SK-N-SH (cell line): ENCODE results near the gene EPHA6. TPM values are rescaled to one million over a fixed set of nuclear protein-coding genes. Genes with fewer than 3 reads are reported as not detected.

Source experiments
- CTCF ChIA-PET: fragments of 300-600, 350-600 bp; formaldehyde crosslinking; extraction: SDS; loops from one replicate; lab custom pipeline; 2021; lab: Yijun Ruan, JAX
- POLR2A ChIA-PET: fragments of 350-600 bp; sonication (Branson Sonifier 250); formaldehyde crosslinking; extraction: SDS; loops from one replicate; lab custom pipeline; 2020; ENCODE audit warnings: antibody characterized with exemption, inconsistent platforms; lab: Yijun Ruan, JAX
- DNase-seq: peaks from one replicate; pipeline ENCODE4 v3.0.0; 2012
- H2AFZ ChIP-seq: fragments of 200-600 bp; sonication (generic); 2 replicates; pipeline ENCODE4 v1.8.1; 2016; ENCODE audit warnings: antibody characterized with exemption, mild to moderate bottlenecking, low read depth
- H3F3A ChIP-seq: fragments of 200-600 bp; sonication (generic); replicated peaks from 2 replicates; pipeline ENCODE3; 2016; ENCODE audit warnings: antibody characterized with exemption, mild to moderate bottlenecking; ENCODE audit not compliant: insufficient read depth
- H3K27ac ChIP-seq, 2 experiments: fragments of 200-500 bp in 1 of 2; fragments of 200-600 bp in 1 of 2; sonication (Bioruptor generic) in 1 of 2; sonication (generic), shearing (Covaris generic) in 1 of 2; 2 replicates each; pipeline versions ENCODE4 v1.5.1 to v1.6.1; 2014 to 2016; ENCODE audit warnings: low read depth in 2 of 2, inconsistent platforms in 1 of 2, low read length in 1 of 2, mild to moderate bottlenecking in 1 of 2, mixed read lengths in 1 of 2
- H3K27me3 ChIP-seq: fragments of 200-600 bp; sonication (generic), shearing (Covaris generic); 2 replicates; pipeline ENCODE4 v1.6.1; 2016; ENCODE audit warnings: mixed run types; ENCODE audit not compliant: insufficient read depth
- H3K36me3 ChIP-seq, 2 experiments: fragments of 200-500 bp in 1 of 2; fragments of 200-600 bp in 1 of 2; sonication (Bioruptor generic) in 1 of 2; sonication (generic) in 1 of 2; replicated peaks in 1 of 2; 2 replicates each; pipeline versions ENCODE3 to v1.5.1; 2014 to 2016; ENCODE audit warnings: low read length in 1 of 2, mild to moderate bottlenecking in 1 of 2; ENCODE audit not compliant: insufficient read depth in 2 of 2, control insufficient read depth in 1 of 2
- H3K4me1 ChIP-seq, 2 experiments: fragments of 200-500 bp in 1 of 2; fragments of 200-600 bp in 1 of 2; sonication (Bioruptor generic) in 1 of 2; sonication (generic), shearing (Covaris generic) in 1 of 2; 2 replicates each; pipeline versions ENCODE4 v1.5.1 to v1.6.1; 2014 to 2016; ENCODE audit warnings: low read depth in 1 of 2, low read length in 1 of 2, mixed run types in 1 of 2; ENCODE audit not compliant: insufficient read depth in 2 of 2, control insufficient read depth in 1 of 2
- H3K4me2 ChIP-seq: fragments of 200-600 bp; sonication (generic), shearing (Covaris generic); 2 replicates; pipeline ENCODE4 v1.6.1; 2017; ENCODE audit warnings: mixed run types
- H3K4me3 ChIP-seq, 2 experiments: fragments of 200-500 bp in 1 of 2; fragments of 200-600 bp in 1 of 2; sonication (Bioruptor generic) in 1 of 2; sonication (generic), shearing (Covaris generic) in 1 of 2; 2 replicates each; pipeline versions ENCODE4 v1.5.1 to v1.8.1; 2014 to 2016; ENCODE audit warnings: low read depth in 2 of 2, inconsistent platforms in 1 of 2, low read length in 1 of 2, mild to moderate bottlenecking in 1 of 2, mixed read lengths in 1 of 2, moderate library complexity in 1 of 2
- H3K79me2 ChIP-seq: fragments of 200-600 bp; sonication (generic); 2 replicates; pipeline ENCODE4 v1.8.1; 2017; ENCODE audit warnings: mild to moderate bottlenecking; ENCODE audit not compliant: insufficient read depth
- H3K9ac ChIP-seq: fragments of 200-600 bp; sonication (generic); 2 replicates; pipeline ENCODE4 v1.6.1; 2017; ENCODE audit warnings: mixed run types
- H3K9me2 ChIP-seq: fragments of 200-600 bp; sonication (generic); 2 replicates; pipeline ENCODE4 v1.6.1; 2017; ENCODE audit warnings: mixed run types
- H3K9me3 ChIP-seq: fragments of 200-600 bp; sonication (generic); 2 replicates; pipeline ENCODE4 v1.6.1; 2017; ENCODE audit warnings: mixed run types, mild to moderate bottlenecking, moderate library complexity
- H4K20me1 ChIP-seq: fragments of 200-600 bp; sonication (generic); 2 replicates; pipeline ENCODE4 v1.6.1; 2017; ENCODE audit warnings: mild to moderate bottlenecking, mixed run types; ENCODE audit not compliant: insufficient read depth
- ELF1 ChIP-seq: IDR thresholded peaks from 2 replicates; pipeline ENCODE4 v1.4.0; 2012
- EP300 ChIP-seq, 2 experiments: IDR thresholded peaks; 2 replicates each; pipeline versions ENCODE4 v1.4.0 to v1.6.1; 2012; ENCODE audit warnings: borderline replicate concordance in 1 of 2, low read depth in 1 of 2, low read length in 1 of 2
- EZH2phosphoT487 ChIP-seq: fragments of 200-600 bp; sonication (generic); IDR thresholded peaks from 2 replicates; pipeline ENCODE4 v1.6.1; 2017; ENCODE audit warnings: low read depth, mixed run types, mild to moderate bottlenecking, antibody characterized with exemption, moderate library complexity, borderline replicate concordance
- FOXJ3 ChIP-seq: sonication (generic); formaldehyde crosslinking; IDR thresholded peaks from 2 replicates; pipeline ENCODE4 v1.5.1; 2020; ENCODE audit warnings: mild to moderate bottlenecking, missing genetic modification reagents
- FOXM1 ChIP-seq: IDR thresholded peaks from 2 replicates; pipeline ENCODE4 v1.4.0; 2012; ENCODE audit warnings: low read depth, mild to moderate bottlenecking
- GABPA ChIP-seq: IDR thresholded peaks from 2 replicates; pipeline ENCODE4 v1.4.0; 2012; ENCODE audit warnings: low read depth, mild to moderate bottlenecking
- GATA2 ChIP-seq: sonication (generic); formaldehyde crosslinking; IDR thresholded peaks from 2 replicates; pipeline ENCODE4 v1.5.0; 2020; ENCODE audit warnings: mild to moderate bottlenecking, missing genetic modification reagents
- JUND ChIP-seq: IDR thresholded peaks from 2 replicates; pipeline ENCODE4 v1.4.0; 2012
- MAX ChIP-seq: IDR thresholded peaks from 2 replicates; pipeline ENCODE4 v1.4.0; 2012; ENCODE audit warnings: low read depth
- MEF2A ChIP-seq: IDR thresholded peaks from 2 replicates; pipeline ENCODE4 v1.4.0; 2012; ENCODE audit warnings: low read depth, borderline replicate concordance
- NFIC ChIP-seq: IDR thresholded peaks from 2 replicates; pipeline ENCODE4 v1.4.0; 2012; ENCODE audit warnings: borderline replicate concordance
- PBX3 ChIP-seq: IDR thresholded peaks from 2 replicates; pipeline ENCODE4; 2012
- RFX5 ChIP-seq: IDR thresholded peaks from 2 replicates; pipeline ENCODE4 v1.6.1; 2012; ENCODE audit warnings: mild to moderate bottlenecking, improper control_type of control experiment, low read length
- SIN3A ChIP-seq: IDR thresholded peaks from 2 replicates; pipeline ENCODE4 v1.6.1; 2012; ENCODE audit warnings: low read depth, mild to moderate bottlenecking, low read length, moderate library complexity, borderline replicate concordance
- SMC3 ChIP-seq: IDR thresholded peaks from 2 replicates; pipeline ENCODE4 v1.6.1; 2012; ENCODE audit warnings: low read depth, low read length, improper control_type of control experiment
- TAF1 ChIP-seq: IDR thresholded peaks from 2 replicates; pipeline ENCODE4 v1.6.1; 2012; ENCODE audit warnings: low read depth, mild to moderate bottlenecking, low read length, moderate library complexity, borderline replicate concordance
- TCF12 ChIP-seq: IDR thresholded peaks from 2 replicates; pipeline ENCODE4 v1.4.0; 2012
- TEAD4 ChIP-seq: IDR thresholded peaks from 2 replicates; pipeline ENCODE4 v1.4.0; 2012; ENCODE audit warnings: mild to moderate bottlenecking, borderline replicate concordance; ENCODE audit not compliant: insufficient read depth
- USF1 ChIP-seq: IDR thresholded peaks from 2 replicates; pipeline ENCODE4 v1.4.0; 2012; ENCODE audit warnings: low read depth, borderline replicate concordance
- WGBS: methylation state at CpG from one replicate; pipeline ENCODE4 v1.1.6; 2017; ENCODE audit warnings: low lambda C conversion rate; 5-methylcytosine and 5-hydroxymethylcytosine counted together
- polyA plus RNA-seq, 3 experiments: library from polyadenylated mRNA; depleted of rRNA; stranded (reverse); fragments of >200 nt; gene quantifications; 2 replicates each; pipeline ENCODE4 v1.2.3, GENCODE V29; 2012
- TF ChIP-seq, protein P1 (sequence below): IDR thresholded peaks from 2 replicates; pipeline ENCODE4 v1.4.0; 2012; ENCODE audit warnings: low read depth, borderline replicate concordance
- TF ChIP-seq, protein P2 (sequence below): fragments of 200-600 bp; sonication (generic); IDR thresholded peaks from 2 replicates; pipeline ENCODE4 v1.6.1; 2017; ENCODE audit warnings: antibody characterized with exemption, mild to moderate bottlenecking, moderate library complexity

Gene EPHA6
- polyA plus RNA-seq, 1 of the 3 experiments (the other 2 are of a cell fraction): not detected

GRCh38 chr3:96994988-96995387 is 180.6 kb downstream of the EPHA6 start (continued):
- no peak for TF ChIP-seq MAX

GRCh38 chr3:96996009-96996408 is 181.6 kb downstream of the EPHA6 start:
- DNase-seq: no peak
- Histone ChIP-seq H3K9me3 (no peaks in the 10 kb centered on the region), H3K9me2 (no peaks in the 10 kb centered on the region), H3K9ac (no peak overlapping the region), H3K4me2 (no peak overlapping the region), H3K27me3 (no peaks in the 10 kb centered on the region), H3K4me3 (no peak overlapping the region), H3F3A (no peaks in the 10 kb centered on the region), H3K36me3 (no peaks in the 10 kb centered on the region), H4K20me1 (no peaks in the 10 kb centered on the region), H3K4me1 (no peaks in the 10 kb centered on the region), H3K27ac (no peak overlapping the region), H3K79me2 (no peaks in the 10 kb centered on the region), H2AFZ (no peak overlapping the region)
- TF ChIP-seq EP300 (IDR thresholded peaks at IDR 0.05; ENCODE audit: borderline replicate concordance in 1 of 2, low read depth in 1 of 2, low read length in 1 of 2) (no peak), RFX5 (no peak), NFIC (no peak), GABPA (no peak), JUND (no peak), TCF12 (no peak), GATA2 (CRISPR knock-in tag) (no peak), MEF2A (no peak), TAF1 (no peak), FOXJ3 (CRISPR knock-in tag) (no peak), USF1 (no peak), ELF1 (no peak), PBX3 (no peak)
- WGBS: 9% methylated on average over 1 of the region's 1 CpG
- POLR2A ChIA-PET: no interaction called here
- CTCF ChIA-PET: no interaction called here

- Histone ChIP-seq H3K79me2 (no peaks in the 10 kb centered on the region), H4K20me1 (no peaks in the 10 kb centered on the region), H3K4me3 (no peak overlapping the region), H2AFZ (no peak overlapping the region), H3K9me3 (no peaks in the 10 kb centered on the region), H3K36me3 (no peaks in the 10 kb centered on the region), H3F3A (no peaks in the 10 kb centered on the region), H3K9me2 (no peaks in the 10 kb centered on the region), H3K9ac (no peak overlapping the region), H3K27me3 (no peaks in the 10 kb centered on the region), H3K27ac (no peak overlapping the region), H3K4me2 (no peak overlapping the region), H3K4me1 (no peaks in the 10 kb centered on the region)
- TF ChIP-seq SIN3A (no peak), NFIC (no peak), TEAD4 (no peak), PBX3 (no peak), TAF1 (no peak), FOXM1 (no peak), GATA2 (CRISPR knock-in tag) (no peak), SMC3 (no peak), GABPA (no peak), TCF12 (no peak), EZH2phosphoT487 (no peak)
- TF ChIP-seq, protein P1, sequence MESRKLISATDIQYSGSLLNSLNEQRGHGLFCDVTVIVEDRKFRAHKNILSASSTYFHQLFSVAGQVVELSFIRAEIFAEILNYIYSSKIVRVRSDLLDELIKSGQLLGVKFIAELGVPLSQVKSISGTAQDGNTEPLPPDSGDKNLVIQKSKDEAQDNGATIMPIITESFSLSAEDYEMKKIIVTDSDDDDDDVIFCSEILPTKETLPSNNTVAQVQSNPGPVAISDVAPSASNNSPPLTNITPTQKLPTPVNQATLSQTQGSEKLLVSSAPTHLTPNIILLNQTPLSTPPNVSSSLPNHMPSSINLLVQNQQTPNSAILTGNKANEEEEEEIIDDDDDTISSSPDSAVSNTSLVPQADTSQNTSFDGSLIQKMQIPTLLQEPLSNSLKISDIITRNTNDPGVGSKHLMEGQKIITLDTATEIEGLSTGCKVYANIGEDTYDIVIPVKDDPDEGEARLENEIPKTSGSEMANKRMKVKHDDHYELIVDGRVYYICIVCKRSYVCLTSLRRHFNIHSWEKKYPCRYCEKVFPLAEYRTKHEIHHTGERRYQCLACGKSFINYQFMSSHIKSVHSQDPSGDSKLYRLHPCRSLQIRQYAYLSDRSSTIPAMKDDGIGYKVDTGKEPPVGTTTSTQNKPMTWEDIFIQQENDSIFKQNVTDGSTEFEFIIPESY: no peak
- TF ChIP-seq, protein P2, sequence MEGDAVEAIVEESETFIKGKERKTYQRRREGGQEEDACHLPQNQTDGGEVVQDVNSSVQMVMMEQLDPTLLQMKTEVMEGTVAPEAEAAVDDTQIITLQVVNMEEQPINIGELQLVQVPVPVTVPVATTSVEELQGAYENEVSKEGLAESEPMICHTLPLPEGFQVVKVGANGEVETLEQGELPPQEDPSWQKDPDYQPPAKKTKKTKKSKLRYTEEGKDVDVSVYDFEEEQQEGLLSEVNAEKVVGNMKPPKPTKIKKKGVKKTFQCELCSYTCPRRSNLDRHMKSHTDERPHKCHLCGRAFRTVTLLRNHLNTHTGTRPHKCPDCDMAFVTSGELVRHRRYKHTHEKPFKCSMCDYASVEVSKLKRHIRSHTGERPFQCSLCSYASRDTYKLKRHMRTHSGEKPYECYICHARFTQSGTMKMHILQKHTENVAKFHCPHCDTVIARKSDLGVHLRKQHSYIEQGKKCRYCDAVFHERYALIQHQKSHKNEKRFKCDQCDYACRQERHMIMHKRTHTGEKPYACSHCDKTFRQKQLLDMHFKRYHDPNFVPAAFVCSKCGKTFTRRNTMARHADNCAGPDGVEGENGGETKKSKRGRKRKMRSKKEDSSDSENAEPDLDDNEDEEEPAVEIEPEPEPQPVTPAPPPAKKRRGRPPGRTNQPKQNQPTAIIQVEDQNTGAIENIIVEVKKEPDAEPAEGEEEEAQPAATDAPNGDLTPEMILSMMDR: no peak
- 36% methylated on average over 1 of the region's 1 CpG for WGBS
- CTCF ChIA-PET: no interaction called here
- DNase-seq: no peak
- POLR2A ChIA-PET: no interaction called here
Measured at GRCh38 chr3:97001611-97002010, 187.2 kb downstream of the EPHA6 start.
